Loucy (cell line): ENCODE measurements around the gene UGT2A3.

Experiments
- CTCF ChIP-seq: fragments of 200-600 bp; sonication (generic); conservative IDR thresholded peaks from 2 replicates; pipeline ENCODE4 v1.5.1; 2014; ENCODE audit warnings: mild to moderate bottlenecking, antibody characterized with exemption, low read length
- EZH2phosphoT487 ChIP-seq: fragments of 200-600 bp; IDR thresholded peaks from 2 replicates; pipeline ENCODE4 v1.6.1; 2018; ENCODE audit warnings: antibody characterized with exemption, mild to moderate bottlenecking, moderate library complexity, borderline replicate concordance

DNA sequence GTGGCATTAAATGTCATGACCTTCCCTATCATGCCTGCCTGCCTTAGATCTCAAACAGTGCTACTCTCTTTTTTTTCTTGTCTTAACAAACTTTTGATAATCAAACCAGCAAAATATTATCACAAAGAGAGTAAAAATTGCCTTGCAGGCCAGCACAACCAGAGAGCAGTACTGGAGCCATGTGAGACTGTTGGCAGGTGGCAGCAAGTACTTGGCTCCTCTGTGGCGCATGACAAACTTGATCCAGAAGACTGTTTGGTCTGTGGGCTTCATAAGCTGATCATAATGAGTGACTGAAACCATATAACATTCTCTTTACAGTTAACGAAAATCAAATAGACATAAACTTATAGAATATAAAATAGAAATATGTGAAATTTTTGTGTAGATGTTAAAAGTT, 33.3 kb upstream of the UGT2A3 start:
- no peak for TF ChIP-seq CTCF
- no peak for TF ChIP-seq EZH2phosphoT487
